SK-N-MC (cell line): ENCODE results near the gene COL4A4.

Source experiments
- DNase-seq: peaks from one replicate; pipeline ENCODE4 v3.0.0-alpha.2; 2011; ENCODE audit warnings: low read depth, low spot score
- H3K27ac ChIP-seq: fragments of 200-600 bp; sonication (generic); 2 replicates; pipeline ENCODE4 v1.5.1; 2016; ENCODE audit warnings: mixed run types
- H3K36me3 ChIP-seq: fragments of 200-600 bp; sonication (generic); 2 replicates; pipeline ENCODE4 v1.6.1; 2017; ENCODE audit warnings: antibody characterized with exemption, low read length, mixed read lengths; ENCODE audit not compliant: insufficient read depth
- H3K4me3 ChIP-seq: fragments of 200-600 bp; sonication (generic); 2 replicates; pipeline ENCODE4 v1.5.1; 2016
- H3K9ac ChIP-seq: fragments of 200-600 bp; sonication (generic); 2 replicates; pipeline ENCODE4 v1.8.0; 2017; ENCODE audit warnings: mixed run types, mixed read lengths; ENCODE audit not compliant: insufficient read length
- H3K9me3 ChIP-seq: fragments of 200-600 bp; sonication (generic); 2 replicates; pipeline ENCODE4 v1.6.1; 2017; ENCODE audit warnings: low read depth, mild to moderate bottlenecking, antibody characterized with exemption, low read length, moderate library complexity, mixed read lengths
- EZH2 ChIP-seq: fragments of 200-600 bp; sonication (generic); IDR thresholded peaks from one replicate; pipeline ENCODE4 v1.6.1; 2017; ENCODE audit warnings: antibody characterized with exemption
- FOXP2 ChIP-seq: optimal IDR thresholded peaks from 2 replicates; pipeline ENCODE3; 2011; ENCODE audit warnings: mild to moderate bottlenecking, moderate library complexity; ENCODE audit not compliant: insufficient read depth; ENCODE audit errors: extremely low read length, control extremely low read depth
- POLR2AphosphoS5 ChIP-seq: IDR thresholded peaks from 2 replicates; pipeline ENCODE4 v1.6.1; 2012; ENCODE audit warnings: mild to moderate bottlenecking, low read depth, low read length, borderline replicate concordance

The COL4A4 gene

DNA sequence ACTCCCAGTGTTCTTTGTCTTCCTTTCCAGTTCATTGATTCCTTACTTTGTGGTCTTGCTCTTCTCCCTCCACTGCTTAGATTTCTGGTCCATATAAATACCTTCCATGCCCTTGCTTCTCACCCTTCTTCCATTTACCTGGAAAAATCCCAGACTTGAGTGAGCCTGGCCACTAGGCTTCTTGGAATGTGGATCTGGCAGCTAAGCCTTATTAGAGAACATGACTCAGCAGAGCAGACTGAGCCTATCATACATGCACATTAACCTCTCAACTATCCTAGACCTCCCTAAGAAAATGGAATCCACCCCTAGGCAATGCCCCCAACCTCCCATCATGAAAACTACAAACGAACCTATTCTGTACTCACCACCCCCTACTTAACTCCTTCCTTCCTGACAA lies 200.5 kb downstream of the COL4A4 start:
- Histone ChIP-seq H3K9me3 (no peaks in the 10 kb centered on the region), H3K36me3 (no peaks in the 10 kb centered on the region), H3K9ac (no peak overlapping the region), H3K4me3 (no peak overlapping the region), H3K27ac (no peak overlapping the region)
- TF ChIP-seq FOXP2 (no peak), POLR2AphosphoS5 (no peak), EZH2 (no peak)
- DNase-seq = no peak

DNA sequence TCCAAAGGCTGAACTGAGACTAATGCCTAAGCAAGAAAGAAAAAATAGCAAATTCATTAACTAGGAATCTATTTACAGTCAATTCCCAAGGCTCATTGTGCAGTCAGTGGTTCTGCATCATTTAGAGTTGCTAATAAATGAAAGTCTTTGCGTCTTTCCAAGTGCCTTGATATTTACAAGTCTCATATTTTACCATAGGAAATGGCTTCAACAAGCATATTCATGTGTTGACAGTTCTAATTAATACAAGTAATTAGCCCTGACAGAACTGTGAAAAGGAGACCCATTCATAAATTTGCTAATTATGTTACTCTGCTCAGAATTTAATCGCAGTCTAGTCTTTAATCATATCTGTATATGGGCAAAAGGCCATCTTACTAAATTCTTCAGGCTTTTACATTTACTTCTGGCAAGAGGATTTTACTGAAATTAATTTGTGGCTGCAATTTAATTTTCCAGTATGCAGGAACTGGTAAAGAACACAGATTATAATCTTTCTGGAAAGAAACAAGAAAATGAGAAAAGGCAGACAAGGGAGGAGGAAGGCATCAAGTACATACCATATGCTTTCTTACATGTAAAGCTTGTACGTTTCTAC lies 201.7 kb downstream of the COL4A4 start:
- no peak overlapping the region for H3K9ac ChIP-seq
- no peaks in the 10 kb centered on the region for H3K36me3 ChIP-seq
- no peak overlapping the region for H3K27ac ChIP-seq
- H3K4me3 ChIP-seq = no peak overlapping the region
- H3K9me3 ChIP-seq = no peaks in the 10 kb centered on the region
- no peak for DNase-seq
- TF ChIP-seq EZH2 (no peak), FOXP2 (no peak), POLR2AphosphoS5 (no peak)

DNA sequence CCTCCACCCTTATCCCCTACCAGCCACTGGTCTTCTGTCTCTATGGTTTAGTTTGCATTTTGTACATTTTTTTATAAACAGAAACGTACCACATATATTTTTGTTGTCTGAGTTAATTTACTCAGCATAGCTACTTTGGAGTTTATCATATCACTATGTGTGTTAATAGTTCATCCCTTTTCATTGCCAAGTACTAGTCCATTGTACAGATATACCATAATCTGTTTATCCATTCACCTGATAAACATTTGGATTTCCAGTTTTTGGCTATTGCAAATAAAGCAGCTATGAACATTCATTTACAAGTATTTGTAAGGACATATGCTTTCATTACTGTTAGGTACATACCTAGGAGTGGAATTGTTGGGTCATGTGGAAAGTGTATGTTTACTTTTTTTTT lies 204.6 kb downstream of the COL4A4 start:
- Histone ChIP-seq H3K9me3 (no peaks in the 10 kb centered on the region), H3K9ac (no peak overlapping the region), H3K4me3 (no peak overlapping the region), H3K36me3 (no peaks in the 10 kb centered on the region), H3K27ac (no peak overlapping the region)
- TF ChIP-seq POLR2AphosphoS5 (no peak), FOXP2 (no peak), EZH2 (no peak)
- DNase-seq = no peak

DNA sequence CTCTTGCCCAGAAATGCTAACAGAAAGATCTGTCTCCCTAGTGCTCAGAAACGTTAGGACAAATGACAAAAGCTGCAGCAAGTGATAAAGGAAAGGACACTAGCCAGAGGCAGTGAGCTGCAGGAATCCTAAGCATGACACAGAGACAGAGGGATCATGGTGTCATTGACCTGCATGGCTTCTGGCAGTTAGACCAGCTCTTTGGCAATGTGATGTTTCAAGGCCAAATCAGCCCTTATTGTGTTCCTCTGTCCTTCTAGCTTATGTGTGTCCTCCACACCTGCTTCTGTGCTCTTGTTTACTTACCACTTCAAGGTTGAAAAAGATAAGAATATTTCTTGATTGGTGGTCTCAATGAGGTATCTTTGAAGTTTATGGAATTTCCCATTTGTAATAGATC lies 207.3 kb downstream of the COL4A4 start:
- Histone ChIP-seq H3K9ac (no peak overlapping the region), H3K9me3 (no peaks in the 10 kb centered on the region), H3K4me3 (no peak overlapping the region), H3K36me3 (no peaks in the 10 kb centered on the region), H3K27ac (no peak overlapping the region)
- no peak for DNase-seq
- TF ChIP-seq POLR2AphosphoS5 (no peak), EZH2 (no peak), FOXP2 (no peak)

DNA sequence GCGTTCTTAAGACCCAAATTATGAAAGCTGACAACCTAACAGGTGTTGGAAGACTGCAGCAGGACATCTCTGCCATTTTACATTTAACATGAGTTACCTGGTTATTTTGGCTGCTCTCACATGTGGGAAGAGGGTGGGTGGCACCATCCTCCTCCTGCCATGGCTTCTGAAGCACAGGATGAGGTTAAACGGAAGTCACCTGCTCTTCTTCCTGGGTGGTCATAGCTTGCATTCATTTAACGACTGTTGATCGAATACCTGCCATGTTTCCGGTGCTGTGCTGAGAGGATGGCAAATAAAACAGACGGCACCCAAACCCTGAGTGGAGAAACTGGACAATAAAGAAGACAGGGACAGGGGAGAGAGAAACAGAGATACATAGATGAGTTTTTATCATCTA lies 210.2 kb downstream of the COL4A4 start:
- no peak for DNase-seq
- H3K9ac ChIP-seq = no peak overlapping the region
- no peak overlapping the region for H3K27ac ChIP-seq
- H3K4me3 ChIP-seq = no peak overlapping the region
- TF ChIP-seq POLR2AphosphoS5 = no peak
- no peak for TF ChIP-seq FOXP2
- no peak for TF ChIP-seq EZH2
- H3K9me3 ChIP-seq = no peaks in the 10 kb centered on the region
- no peaks in the 10 kb centered on the region for H3K36me3 ChIP-seq

DNA sequence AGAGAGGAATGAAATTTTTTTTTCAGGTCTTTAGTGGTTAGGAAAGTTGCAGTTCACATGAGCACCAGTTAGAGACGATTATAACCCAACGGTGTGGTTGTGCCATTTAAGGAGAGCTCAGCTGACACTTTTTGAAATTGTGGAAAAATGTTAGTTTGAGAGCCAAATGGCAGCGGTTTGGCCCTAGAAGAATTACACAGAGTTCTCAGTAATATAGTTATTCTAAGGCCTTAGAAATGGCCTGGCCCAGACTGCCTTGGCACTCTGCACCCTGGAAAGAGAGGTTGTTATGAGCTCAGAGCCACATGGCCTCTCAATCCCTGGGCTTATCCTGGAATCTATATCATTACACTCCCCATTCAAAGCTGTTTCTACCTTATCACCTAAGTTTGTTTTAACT lies 210.8 kb downstream of the COL4A4 start:
- Histone ChIP-seq H3K27ac (no peak overlapping the region), H3K9me3 (no peaks in the 10 kb centered on the region), H3K9ac (no peak overlapping the region), H3K4me3 (no peak overlapping the region), H3K36me3 (no peaks in the 10 kb centered on the region)
- DNase-seq = no peak
- TF ChIP-seq POLR2AphosphoS5 (no peak), FOXP2 (no peak), EZH2 (no peak)
